NCI-H345 treated with DMSO at 0.1 percent for 48 hours (cell line): ENCODE measurements around the gene MAGI2.

Source experiments
- DNase-seq: peaks from one replicate; lab custom pipeline; 2025; ENCODE audit not compliant: unreplicated experiment; lab: John Stamatoyannopoulos, UW

The MAGI2 gene

DNA sequence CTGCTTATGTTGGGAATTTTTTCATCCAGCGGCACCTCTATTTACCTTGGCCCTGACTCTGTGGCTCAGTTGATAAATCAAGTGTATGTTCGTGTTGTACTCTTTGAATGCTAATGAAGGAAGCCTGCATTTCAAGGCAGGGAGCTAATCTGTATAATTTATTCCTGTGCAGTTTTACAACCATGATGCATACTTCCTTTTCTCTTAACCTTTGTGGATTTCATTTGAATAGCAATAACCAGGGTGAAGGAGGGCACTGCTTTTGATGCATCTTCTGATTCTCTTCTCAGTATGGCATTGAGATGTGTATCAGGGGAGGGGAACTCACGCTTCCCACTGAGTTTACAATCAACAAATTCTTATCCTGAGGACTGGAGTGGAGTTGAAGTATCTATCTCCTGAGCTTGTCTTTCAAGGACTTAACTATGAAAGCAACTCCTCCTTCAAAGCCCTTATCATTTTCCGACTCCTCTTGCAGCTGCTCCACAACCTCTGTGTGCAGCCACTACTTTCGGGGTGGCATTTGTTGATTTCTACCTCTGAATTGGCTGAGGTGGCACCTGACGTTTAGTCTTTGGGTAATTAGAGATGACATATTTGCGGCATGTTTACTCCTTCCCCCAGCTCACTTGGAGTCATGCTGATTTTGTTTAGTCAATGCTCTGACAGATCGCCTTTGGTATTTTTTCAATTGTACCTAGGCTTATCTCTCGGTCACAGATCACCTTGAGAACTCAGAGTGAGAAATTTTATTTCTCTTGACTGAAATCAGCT is 1379.7 kb downstream of the MAGI2 start:
- DNase-seq: peak; percentile 49

DNA sequence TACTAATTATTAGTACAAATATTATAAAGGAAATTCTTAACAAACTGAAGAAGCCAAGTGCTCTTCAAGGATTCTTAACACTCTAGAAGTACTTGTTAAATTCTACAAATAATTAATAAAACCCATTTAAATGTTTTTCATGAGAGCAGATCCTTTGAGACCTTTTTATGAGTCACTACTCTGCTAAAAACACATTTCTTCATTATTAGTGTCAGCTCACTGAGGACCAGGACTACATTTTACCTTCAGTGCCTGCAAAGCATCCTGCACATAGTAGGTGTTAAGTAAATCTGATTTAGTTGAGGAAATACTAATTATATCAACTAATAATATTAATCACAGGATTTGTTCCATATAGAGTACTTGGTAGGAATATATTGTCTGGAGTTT is 1381.3 kb downstream of the MAGI2 start:
- DNase-seq: no peak

DNA sequence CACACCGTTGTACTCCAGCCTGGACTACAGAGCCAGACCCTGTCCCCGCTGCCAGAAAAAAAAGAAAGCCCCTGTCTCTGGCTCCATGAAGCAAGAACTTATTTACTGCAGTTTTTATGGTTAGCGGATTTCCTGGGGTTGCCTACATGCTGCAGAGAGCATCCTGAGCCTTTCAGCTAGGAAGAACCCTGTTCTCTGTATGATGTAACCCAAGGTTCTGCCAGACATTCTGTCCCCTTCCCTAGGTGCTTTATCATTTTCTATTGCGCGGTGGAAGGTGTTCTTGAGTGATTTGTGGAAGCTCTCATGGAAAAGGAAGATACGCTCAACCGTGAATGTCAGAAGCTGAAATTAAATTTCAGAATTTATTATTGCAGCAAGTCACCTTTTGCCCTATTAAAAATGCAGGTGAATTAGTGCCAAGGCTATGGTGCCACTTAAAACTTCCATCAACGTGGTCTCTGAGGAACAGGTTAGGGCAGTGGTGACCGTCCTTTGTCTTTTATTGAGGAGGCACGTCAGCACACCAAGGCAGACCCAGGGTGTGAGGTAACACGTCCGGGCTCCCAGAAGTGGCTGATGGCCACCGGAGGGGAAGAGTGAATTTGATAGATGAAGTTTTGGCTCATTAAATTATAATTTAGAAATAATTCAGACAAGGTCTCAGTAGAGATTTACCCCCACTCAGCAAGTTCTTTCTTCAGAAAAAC is 1381.8 kb downstream of the MAGI2 start:
- no peak for DNase-seq

DNA sequence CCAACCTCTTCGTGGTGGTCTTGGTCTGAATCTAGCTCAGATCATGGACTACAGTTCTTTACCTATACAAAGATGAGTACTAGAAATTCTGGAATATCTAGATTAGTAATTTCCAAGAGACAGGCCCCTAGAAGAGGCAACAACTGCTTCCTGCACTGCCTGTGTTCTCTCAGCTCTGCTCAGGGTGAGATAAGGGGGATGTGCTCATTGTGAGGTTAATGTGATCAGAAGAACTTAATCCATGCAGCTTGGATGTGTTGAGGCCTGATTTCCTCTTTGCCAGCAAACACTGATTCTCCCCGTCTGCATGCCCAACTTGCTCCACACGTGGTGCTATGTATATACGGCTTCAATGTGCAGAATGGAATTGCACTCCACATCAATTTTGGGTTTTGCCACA is 1386.9 kb downstream of the MAGI2 start:
- DNase-seq: no peak

DNA sequence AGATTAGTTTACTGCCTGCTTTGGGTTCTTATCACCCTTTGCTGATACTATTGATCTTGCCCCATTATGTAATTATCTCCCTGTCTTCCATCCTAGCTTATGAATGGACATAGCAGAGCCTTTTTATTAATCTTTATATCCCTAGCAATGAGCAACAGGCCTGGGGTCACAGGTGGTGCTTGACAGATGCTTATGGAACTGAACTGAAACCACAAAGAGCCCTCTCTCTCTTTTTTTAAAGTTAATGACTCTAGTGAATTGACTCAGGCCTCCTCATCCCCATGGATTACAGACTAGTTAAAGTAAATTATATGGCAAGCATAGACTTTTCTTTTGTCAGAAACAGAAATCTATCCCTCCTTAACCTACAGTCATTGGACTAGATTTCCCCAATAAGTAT is 1389.7 kb downstream of the MAGI2 start:
- no peak for DNase-seq

DNA sequence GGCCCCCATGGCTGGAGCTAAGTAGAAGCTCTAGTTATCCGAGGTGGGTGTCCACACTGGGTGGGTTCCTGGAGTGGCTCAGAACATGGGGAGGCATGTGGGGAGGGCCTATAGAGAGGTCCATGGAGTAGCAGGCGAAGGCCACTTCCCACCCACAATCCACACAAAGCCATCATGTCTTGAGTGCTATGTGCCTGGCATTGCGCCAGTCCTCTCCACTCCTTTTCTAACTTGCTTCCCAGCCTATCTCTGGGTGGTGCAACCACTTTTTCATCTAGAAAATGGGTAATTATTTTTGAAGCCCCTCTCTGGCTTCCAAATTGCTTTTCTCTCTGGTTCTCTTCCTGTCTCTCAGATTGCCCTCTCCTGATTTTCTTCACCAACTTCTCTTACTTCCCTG is 1391.3 kb downstream of the MAGI2 start:
- DNase-seq: no peak

DNA sequence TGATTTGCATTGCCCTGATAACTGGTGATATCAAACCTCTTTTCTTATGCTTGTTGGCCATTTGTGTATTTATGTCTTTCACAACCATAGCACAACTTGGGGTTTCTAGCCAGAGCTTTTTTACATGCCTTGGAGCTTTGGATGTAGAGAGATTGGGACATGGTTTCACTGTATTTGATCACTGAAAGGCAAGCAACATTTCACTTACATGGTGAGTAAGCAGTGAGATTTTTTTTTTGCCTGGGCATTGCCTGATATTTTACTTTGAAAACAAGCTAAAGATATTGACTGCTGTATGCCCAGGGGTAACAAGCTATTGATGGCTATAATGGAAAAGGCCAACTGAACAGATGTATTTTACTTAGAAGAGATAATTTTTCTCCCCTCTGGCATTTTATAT is 1395.9 kb downstream of the MAGI2 start:
- DNase-seq: no peak

DNA sequence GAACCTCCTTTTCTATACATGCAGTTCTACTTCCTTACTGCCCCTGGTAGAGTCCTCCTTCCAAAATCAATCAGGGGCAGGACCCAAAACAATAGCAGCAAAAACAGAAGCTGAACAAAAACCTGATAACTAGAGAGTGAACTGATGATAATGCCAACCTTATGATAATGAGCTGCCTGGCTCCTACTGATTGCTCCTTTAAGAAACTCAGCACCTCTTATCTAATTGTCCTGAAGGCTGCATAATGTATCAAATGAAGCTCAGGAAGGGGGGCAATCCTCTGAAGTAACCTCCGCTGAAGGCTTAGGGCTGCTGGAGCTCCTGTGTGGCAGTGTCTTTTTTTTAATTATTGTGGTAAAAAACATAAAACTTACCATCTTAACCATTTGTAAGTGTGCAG is 1397.9 kb downstream of the MAGI2 start:
- DNase-seq: no peak

DNA sequence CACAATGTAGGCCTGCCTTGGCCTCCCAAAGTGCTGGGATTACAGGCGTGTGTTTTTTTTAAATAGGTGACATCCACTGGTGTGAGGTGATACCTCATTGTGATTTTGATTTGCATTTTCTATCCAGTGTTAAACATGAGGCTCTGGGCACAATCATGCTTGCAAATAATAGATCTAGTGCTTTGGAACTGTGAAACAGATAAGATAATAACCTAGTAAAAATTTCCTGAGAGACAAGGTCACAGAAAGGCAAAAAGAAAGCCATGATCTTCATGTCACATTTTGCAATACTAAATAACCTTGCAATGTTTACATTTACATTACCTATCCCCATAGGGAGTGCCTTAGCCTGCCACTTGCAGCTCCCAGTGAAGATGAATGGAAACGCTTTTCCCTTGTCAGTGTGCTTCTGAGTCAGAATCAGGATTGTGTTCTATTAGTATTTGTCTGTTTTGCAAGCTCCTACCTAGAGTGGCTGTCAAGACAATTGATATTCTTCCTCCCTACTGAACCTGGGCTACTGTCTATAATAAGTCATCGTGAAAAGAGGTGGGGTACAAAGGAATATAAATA is 1398.4 kb downstream of the MAGI2 start:
- DNase-seq: peak; percentile 7

DNA sequence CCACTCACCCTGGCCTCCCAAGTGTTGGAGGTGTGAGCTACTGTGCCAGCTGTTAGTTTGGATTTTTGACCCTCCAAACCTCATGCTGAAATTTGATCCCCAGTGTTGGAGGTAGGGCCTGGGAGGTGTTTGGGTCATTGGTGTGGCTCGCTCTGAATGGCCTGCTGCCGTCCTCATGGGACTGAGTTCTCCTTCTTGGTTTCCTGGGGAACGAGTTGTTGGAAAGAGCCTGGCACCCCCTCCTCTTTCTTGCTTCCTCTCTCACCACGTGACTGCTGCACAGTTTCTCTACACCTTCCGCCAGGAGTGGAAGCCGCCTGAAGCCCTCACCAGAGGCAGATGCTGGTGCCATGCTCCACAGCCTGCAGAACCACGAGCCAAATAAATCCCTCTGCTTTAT is 1401.4 kb downstream of the MAGI2 start:
- DNase-seq: no peak

DNA sequence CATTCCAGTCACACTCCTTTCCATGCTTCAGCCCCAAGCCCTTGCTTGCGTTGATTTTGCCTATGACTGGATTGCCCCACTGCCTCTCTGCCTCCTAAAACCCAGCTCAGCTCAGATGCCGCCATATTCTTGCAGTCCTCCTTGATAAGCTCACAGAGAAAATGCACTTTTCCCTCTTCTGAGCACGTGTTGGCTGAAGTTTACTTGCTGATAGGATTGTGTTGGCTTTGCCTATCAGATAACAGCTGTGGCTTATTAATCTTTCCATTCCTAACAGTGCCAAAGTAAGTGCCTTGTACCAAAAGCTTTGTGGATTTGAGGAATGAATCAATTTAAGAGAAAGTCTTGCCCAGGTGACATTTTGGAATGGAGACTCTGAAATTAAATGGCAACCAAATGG is 1405.7 kb downstream of the MAGI2 start:
- no peak for DNase-seq

DNA sequence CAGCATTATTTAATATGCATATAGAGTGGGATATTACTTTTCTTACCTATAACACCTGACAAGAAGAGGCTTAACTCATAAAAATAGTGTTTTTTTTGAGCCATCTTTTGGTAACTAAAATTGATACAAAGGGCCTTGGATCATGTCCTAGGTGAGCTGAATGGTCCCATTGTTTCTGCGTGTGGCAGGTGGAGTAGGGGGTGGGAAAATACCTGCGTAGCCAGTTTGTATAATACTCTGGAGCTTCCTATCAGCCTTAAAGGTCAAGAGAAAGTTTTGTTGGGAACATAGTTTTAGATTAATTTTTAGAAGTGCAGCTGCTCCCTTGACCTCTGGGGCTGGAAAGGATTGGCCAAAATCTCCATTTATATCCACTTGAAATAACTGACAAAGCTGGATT is 1410.3 kb downstream of the MAGI2 start:
- DNase-seq: no peak

DNA sequence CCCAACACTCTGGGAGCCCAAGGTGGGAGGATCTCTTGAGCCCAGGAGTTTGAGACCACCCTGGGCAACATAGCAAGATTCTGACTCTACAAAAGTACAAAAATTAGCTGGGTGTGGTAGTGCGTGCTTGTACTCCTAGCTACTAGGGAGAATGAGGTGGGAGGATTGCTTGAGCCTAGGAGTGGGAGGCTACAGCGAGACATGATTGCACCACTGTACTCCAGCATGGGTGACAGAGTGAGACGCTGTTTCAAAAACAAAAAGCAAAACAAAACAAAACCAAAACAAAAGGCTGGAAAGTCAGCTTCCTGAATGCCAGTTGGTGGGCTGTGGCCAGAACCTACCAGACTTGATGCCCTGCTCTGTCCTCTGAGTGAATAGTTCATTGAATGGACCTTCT is 1412.0 kb downstream of the MAGI2 start:
- no peak for DNase-seq

DNA sequence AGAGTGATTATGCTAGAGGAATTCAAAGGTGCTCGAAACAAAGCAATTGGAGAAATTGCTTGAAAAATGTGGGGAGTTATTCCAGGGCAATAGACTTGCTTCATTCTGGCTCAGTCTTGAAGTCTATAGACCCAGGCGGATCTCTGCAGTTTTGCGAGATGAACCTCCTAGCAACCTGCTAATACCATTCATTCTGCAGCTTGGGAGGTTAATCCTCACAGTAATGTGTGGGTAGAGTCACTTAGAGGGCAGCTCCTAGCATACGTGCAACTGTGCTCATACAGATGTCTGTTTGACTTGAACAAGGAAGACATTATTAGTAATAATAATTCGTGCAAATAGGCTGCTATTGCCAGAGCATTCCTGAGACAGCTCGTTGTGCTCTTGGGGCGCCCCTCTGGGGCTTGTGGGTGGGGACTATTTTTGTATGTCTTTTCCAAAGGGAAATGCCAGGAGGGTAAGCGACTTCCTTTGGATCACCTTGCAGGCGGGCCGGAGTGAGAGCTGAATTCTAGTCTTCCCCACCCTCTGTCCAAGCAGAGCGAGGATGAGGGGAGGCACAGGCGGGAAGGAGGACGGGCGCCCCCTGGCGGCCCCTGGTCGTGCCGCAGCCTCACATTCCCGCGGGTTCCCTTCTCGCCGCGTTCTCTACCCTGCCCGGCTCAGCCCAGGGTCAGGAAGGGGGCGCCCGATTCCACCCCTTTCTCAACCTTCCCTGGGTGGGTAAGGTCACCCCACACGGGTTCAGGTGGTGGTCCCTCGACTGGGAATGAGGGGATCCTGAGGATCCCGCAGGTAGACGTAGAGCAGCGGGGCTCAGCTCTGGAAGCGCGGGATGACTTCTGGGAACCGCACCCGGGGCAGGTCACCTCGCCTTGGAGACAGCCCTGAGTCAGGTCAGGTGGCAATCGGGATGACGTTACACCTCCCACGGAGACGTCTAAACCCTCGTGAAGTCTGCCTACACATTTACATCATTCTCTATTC is 1413.4 kb downstream of the MAGI2 start:
- no peak for DNase-seq

DNA sequence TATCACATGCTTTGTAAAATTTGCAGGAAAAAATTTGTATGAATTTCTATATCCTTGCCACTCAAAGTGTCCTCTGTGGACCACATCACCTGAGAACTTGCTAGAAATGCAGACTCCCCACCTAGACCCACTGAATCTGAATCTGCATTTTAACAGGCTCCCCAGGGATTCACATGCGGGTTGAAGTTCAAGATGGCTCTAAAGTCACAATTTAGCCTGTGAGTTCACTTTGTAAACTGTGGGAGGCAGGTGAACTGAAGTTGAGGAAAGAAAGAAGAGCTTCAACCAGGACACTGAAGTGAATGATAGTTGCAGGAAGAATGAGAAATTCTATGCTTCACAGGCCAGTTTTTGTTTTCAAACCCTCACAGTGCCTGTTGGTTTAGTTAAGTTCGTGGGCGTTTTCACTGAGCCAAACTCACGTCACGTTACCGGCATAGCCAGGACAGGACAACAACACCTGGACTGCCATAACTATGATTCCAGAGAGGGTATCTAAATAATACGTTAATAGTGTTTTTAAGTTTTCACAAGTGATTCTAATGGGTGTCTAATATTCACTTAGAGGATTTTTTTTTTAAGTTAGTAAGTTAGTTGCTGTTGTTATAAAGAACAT is 1414.9 kb downstream of the MAGI2 start:
- no peak for DNase-seq

DNA sequence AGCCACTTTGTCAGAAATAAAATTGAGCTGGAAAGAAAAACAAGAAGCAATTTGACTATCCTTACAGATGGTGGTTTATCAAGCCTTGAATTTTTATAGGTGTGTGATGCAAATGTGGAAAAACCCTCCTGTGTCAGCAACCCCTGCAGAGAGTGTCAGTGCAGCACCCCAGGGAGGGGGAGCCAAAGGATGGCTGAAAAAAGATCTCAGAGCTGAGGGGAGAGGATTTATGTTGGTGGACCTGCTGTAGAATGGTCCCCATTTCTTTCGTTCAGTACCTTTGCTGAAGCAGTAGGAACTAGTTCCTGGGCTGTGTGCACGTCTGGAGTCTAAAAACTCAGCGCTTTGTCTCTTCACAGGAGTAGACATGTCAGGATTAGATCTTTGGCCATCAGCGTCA is 1415.9 kb downstream of the MAGI2 start:
- DNase-seq: no peak

DNA sequence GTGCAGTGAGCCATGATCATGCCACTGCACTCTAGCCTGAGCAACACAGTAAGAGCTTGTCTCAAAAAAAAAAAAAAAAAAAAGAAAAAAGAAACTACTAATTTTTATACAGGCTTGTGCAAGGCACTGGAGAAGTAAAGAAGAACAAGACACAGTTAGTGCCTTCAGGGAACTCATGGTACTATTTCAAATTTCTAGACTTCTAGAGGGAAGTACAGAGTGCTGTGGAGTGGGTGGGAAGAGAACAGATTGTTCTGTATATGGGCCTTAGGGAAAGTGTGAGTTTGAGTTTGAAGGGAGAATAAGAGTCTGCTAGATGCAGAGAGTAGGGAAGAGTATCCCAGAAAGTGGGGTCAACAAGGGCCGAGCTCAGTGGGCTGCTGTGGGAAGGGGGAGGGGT is 1420.1 kb downstream of the MAGI2 start:
- DNase-seq: no peak

DNA sequence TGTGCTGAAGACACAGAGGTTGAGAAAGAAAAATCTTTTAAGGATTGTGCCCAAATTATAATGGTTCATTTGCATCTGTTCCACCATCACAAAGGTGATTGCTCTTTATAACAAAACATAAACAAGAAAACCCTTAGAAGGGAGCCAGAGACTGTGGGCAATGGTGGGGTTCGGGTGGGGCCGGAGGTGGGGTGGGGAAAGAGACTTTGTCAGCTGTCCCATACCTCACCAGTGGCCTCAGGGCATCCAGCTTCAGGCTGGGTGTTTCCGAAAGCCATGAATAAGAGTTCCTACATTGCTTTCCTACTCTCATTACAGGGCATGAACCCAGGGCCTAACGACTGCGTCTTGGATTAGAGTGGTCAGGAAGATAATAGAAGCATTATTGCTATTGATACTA is 1427.0 kb downstream of the MAGI2 start:
- no peak for DNase-seq

DNA sequence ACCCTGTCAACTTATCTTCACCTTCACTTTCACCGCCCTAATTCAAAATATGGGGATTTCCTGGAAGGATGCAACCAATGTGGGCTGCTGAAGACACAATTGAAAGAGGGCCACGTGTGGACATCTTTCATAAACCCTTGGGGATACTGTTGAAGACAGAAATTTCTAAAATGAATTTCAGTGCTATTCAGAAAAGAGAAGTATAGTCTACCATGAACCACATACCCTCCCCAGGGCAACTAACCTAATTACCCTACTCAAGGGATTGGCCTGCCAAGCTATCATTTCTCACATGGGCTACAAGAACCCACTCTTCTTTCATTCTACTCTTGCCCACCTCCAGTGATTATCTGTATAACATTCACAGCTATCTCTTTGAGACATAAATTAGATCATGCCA is 1428.9 kb downstream of the MAGI2 start:
- no peak for DNase-seq

DNA sequence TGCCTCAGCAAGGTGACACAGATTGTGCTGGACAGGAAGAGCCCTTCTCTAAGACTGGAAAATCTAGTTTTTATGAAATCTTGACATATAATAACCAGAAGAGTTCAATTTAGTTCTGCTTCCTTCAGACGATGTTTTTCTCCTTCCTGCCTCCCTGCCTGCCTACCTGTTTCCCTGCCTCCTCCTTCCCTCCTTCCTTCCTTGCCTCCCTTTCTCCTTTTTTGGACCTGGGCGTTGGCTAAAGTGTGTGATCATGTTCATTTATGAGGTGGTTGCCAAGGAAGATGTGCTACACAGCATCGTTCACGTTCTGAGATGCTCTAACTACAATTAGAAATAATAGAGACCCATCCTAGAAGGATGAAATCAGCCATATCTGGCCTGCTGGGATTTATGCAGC is 1430.3 kb downstream of the MAGI2 start:
- no peak for DNase-seq

DNA sequence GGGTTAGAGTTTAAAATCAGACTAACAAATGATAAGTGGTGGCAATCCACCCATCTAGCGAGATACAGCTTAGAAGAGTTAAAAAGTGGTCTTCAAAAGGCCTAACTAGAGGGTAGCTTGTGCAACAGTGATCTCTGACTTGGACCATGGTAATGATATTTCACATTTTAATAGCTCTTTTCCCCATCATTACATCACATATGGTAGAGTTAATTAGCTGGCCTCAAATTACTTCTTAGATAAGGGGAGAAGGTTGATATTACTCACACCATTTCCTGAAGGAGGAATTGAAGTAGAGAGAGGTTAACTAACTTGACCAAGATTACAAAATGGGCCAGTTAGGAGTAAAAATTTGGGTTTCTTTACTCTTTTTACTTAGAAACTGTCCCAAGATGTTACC is 1431.3 kb downstream of the MAGI2 start:
- DNase-seq: no peak
